ENCODE results near the gene DUOXA1. TPM values are rescaled to one million over a fixed set of nuclear protein-coding genes. Genes with fewer than 3 reads are reported as not detected.

The DUOXA1 gene
- total and polyA plus RNA-seq, 2 of the 4 experiments (the other 2 are of a cell fraction), result 0.02 TPM; not detected in 1

DNA sequence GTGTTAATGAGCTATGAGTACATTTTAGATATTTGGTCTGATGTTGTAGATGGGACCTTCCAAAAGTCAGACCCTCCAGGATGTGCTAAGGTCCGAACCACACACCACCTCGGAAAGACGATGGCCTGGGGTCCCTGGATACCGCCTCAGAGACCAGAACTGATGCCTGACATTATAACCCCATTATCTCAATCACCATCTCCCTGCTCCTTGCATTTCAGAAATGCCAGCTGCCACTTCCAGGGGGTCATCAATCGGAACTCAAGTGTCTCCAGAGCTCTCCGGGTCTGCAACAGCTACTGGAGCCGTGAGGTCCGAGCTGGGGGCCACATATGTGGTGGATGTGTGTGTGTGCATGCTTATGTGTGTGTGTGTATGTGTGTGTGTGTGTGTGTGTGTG is 8.0 kb upstream of the DUOXA1 start:
- H3K14ac ChIP-seq (replicated peaks; ENCODE audit: low read depth, low read length), result no peak overlapping the region
- CTCF ChIA-PET, result interaction anchor here (0.5 kb wide), 1 partner anchor 219 kb away, joined by 4 read pairs; no protein-coding TSS in a partner anchor
- no peak overlapping the region for H2AK9ac ChIP-seq (replicated peaks; ENCODE audit: low read depth, low read length, poor library complexity)
- H3K4me2 ChIP-seq (ENCODE audit: low read depth, low read length), result no peak overlapping the region
- H3K23ac ChIP-seq (ENCODE audit: low read depth, low read length), result no peak overlapping the region
- TF ChIP-seq POLR2A (IDR thresholded peaks at IDR 0.05; ENCODE audit: low read depth, low read length), result no peak
- TF ChIP-seq MAZ (IDR thresholded peaks at IDR 0.05; ENCODE audit: borderline replicate concordance, low read depth, low read length), result no peak
- TF ChIP-seq RCOR1 (IDR thresholded peaks at IDR 0.05; ENCODE audit: insufficient replicate concordance, low read length), result no peak
- no peak for TF ChIP-seq BHLHE40 (IDR thresholded peaks at IDR 0.05; ENCODE audit: low read depth, low read length)
- no peak for TF ChIP-seq MXI1 (IDR thresholded peaks at IDR 0.05; ENCODE audit: borderline replicate concordance, low read depth, low read length)
- TF ChIP-seq CEBPB (IDR thresholded peaks at IDR 0.05; ENCODE audit: low read depth, low read length), result no peak
- TF ChIP-seq, protein P1, sequence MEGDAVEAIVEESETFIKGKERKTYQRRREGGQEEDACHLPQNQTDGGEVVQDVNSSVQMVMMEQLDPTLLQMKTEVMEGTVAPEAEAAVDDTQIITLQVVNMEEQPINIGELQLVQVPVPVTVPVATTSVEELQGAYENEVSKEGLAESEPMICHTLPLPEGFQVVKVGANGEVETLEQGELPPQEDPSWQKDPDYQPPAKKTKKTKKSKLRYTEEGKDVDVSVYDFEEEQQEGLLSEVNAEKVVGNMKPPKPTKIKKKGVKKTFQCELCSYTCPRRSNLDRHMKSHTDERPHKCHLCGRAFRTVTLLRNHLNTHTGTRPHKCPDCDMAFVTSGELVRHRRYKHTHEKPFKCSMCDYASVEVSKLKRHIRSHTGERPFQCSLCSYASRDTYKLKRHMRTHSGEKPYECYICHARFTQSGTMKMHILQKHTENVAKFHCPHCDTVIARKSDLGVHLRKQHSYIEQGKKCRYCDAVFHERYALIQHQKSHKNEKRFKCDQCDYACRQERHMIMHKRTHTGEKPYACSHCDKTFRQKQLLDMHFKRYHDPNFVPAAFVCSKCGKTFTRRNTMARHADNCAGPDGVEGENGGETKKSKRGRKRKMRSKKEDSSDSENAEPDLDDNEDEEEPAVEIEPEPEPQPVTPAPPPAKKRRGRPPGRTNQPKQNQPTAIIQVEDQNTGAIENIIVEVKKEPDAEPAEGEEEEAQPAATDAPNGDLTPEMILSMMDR (conservative IDR thresholded peaks at IDR 0.05; ENCODE audit: low read depth, low read length), result no peak
- TF ChIP-seq, protein P2, sequence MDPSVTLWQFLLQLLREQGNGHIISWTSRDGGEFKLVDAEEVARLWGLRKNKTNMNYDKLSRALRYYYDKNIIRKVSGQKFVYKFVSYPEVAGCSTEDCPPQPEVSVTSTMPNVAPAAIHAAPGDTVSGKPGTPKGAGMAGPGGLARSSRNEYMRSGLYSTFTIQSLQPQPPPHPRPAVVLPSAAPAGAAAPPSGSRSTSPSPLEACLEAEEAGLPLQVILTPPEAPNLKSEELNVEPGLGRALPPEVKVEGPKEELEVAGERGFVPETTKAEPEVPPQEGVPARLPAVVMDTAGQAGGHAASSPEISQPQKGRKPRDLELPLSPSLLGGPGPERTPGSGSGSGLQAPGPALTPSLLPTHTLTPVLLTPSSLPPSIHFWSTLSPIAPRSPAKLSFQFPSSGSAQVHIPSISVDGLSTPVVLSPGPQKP (IDR thresholded peaks at IDR 0.05; ENCODE audit: borderline replicate concordance, low read depth, low read length), result no peak
- no peak for TF ChIP-seq SMC3 (IDR thresholded peaks at IDR 0.05; ENCODE audit: low read depth, low read length)
- TF ChIP-seq, protein P3, sequence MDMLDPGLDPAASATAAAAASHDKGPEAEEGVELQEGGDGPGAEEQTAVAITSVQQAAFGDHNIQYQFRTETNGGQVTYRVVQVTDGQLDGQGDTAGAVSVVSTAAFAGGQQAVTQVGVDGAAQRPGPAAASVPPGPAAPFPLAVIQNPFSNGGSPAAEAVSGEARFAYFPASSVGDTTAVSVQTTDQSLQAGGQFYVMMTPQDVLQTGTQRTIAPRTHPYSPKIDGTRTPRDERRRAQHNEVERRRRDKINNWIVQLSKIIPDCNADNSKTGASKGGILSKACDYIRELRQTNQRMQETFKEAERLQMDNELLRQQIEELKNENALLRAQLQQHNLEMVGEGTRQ (IDR thresholded peaks at IDR 0.05; ENCODE audit: low read depth, low read length), result no peak
- no peak for TF ChIP-seq CHD1 (IDR thresholded peaks at IDR 0.05; ENCODE audit: low read depth, low read length)
- TF ChIP-seq NFE2L2 (IDR thresholded peaks at IDR 0.05; ENCODE audit: low read depth, low read length), result no peak
- no peak for TF ChIP-seq RFX5 (IDR thresholded peaks at IDR 0.05; ENCODE audit: low read depth, low read length)
- no peak for TF ChIP-seq FOS (IDR thresholded peaks at IDR 0.05; ENCODE audit: low read depth, low read length)
- dilution Hi-C loops (cut with HindIII; ENCODE audit: low sequenced_read_pairs, unreplicated experiment) (no loop called here), intact Hi-C loops (cut with micrococcal nuclease) (no loop called here), in situ Hi-C loops (cut with MboI; ENCODE audit: low sequenced_read_pairs) (no loop called here)
- no peak overlapping the region for H4K5ac ChIP-seq (ENCODE audit: low read depth, low read length)
- no peak overlapping the region for H4K91ac ChIP-seq (ENCODE audit: insufficient read depth, low read depth, low read length)
- WGBS, 2 experiments (ENCODE audit: extremely low coverage in 2 of 2, insufficient read length in 1 of 2), result 40% methylated on average over 1 of the region's 8 CpGs; no CpG with 5 or more reads in 1 of the 2 experiments
- no peak overlapping the region for H2BK20ac ChIP-seq (ENCODE audit: low read depth, low read length)
- H3K18ac ChIP-seq (ENCODE audit: low read depth, low read length), result no peak overlapping the region
- H2BK5ac ChIP-seq (ENCODE audit: low read depth, low read length, poor library complexity, severe bottlenecking), result no peak overlapping the region
- H3K9me1 ChIP-seq (ENCODE audit: insufficient read depth, low read length), result no peaks in the 10 kb centered on the region
- ATAC-seq (ENCODE audit: low read depth) (no peak), DNase-seq (no peak)
- no peaks in the 10 kb centered on the region for H3K36me3 ChIP-seq (ENCODE audit: control insufficient read depth, insufficient read depth, low read length)
- H3K4me1 ChIP-seq (ENCODE audit: control insufficient read depth, insufficient read depth, low read length), result no peaks in the 10 kb centered on the region
- no peak overlapping the region for H2AK5ac ChIP-seq (ENCODE audit: low read depth, low read length)
- H3K79me1 ChIP-seq (ENCODE audit: low read depth in 1 of 2, low read length in 2 of 2), result no peaks in the 10 kb centered on the region
- no peak overlapping the region for H3K9ac ChIP-seq (ENCODE audit: low read depth, low read length)
- H3K9me3 ChIP-seq (ENCODE audit: control insufficient read depth, insufficient read depth, low read length), result peaks cover 3% of the 10 kb centered on the region; the same call in 1 of the 2 replicates
- no peak overlapping the region for H2AFZ ChIP-seq (replicated peaks; ENCODE audit: low read length, poor library complexity)
- H3K4me3 ChIP-seq (ENCODE audit: insufficient read depth, low read depth, low read length), result no peak overlapping the region
- no peak overlapping the region for H4K8ac ChIP-seq (ENCODE audit: low read depth in 2 of 2, low read length in 2 of 2)
- no peak overlapping the region for H3K56ac ChIP-seq (ENCODE audit: extremely low read depth, insufficient read depth, low read length)
- H2BK15ac ChIP-seq (ENCODE audit: low read depth, low read length), result no peak overlapping the region
- no TSS peak for BruUV-seq (replicated peaks)
- H4K20me1 ChIP-seq (ENCODE audit: insufficient read depth, low read length), result no peaks in the 10 kb centered on the region
- H3K27me3 ChIP-seq (ENCODE audit: control insufficient read depth, insufficient read depth, low read length), result peaks cover 67% of the 10 kb centered on the region
- H2BK120ac ChIP-seq (ENCODE audit: low read depth, low read length), result no peak overlapping the region
- no peak overlapping the region for H3K27ac ChIP-seq (ENCODE audit: insufficient read depth, low read length)
- no peak overlapping the region for H3K4ac ChIP-seq (ENCODE audit: low read depth, low read length)
- POLR2A ChIA-PET (ENCODE audit: unreplicated experiment), result no interaction called here

Data from IMR-90 (cell line).